Activated T-helper 1 cell treated with anti-CD3 and anti-CD28 coated beads, Interleukin-12 subunit alpha, Interleukin-12 subunit beta, Interleukin-2, Interleukin-4 antibody, amounts not matched to agents 30 ng/mL and 10 ng/mL and 1 ng/mL, durations not matched to agents 14 hours and 24 hours and 36 hours (primary cell): ENCODE results near the gene PDCD4. TPM values are rescaled to one million over a fixed set of nuclear protein-coding genes. Genes with fewer than 3 reads are reported as not detected.

Experiments used
- DNase-seq: peaks from one replicate; pipeline ENCODE4 v3.0.0; 2021; ENCODE audit warnings: low spot score
- H3K27ac Mint-ChIP-seq: one replicate; pipeline ENCODE4 v1.8.0; 2021; ENCODE audit warnings: mild to moderate bottlenecking, mixed read lengths
- H3K27me3 Mint-ChIP-seq: one replicate; pipeline ENCODE4 v1.8.0; 2022; ENCODE audit warnings: mild to moderate bottlenecking, moderate library complexity, mixed read lengths; ENCODE audit not compliant: insufficient read depth
- H3K36me3 Mint-ChIP-seq: one replicate; pipeline ENCODE4 v1.8.0; 2021; ENCODE audit warnings: low read depth, mixed read lengths
- H3K4me1 Mint-ChIP-seq: one replicate; pipeline ENCODE4 v1.8.0; 2021; ENCODE audit warnings: low read depth, mixed read lengths
- H3K4me3 Mint-ChIP-seq: one replicate; pipeline ENCODE4 v1.8.0; 2021; ENCODE audit warnings: mild to moderate bottlenecking, moderate library complexity, mixed read lengths
- H3K9me3 Mint-ChIP-seq: one replicate; pipeline ENCODE4 v1.8.0; 2021; ENCODE audit warnings: mixed read lengths
- intact Hi-C: fragments of 100-400 bp; cut with micrococcal nuclease; formaldehyde crosslinking; loops from one replicate; pipeline ENCODE4 v1.15.1; 2024
- total RNA-seq: library from RNA; stranded (reverse); gene quantifications from 2 replicates; pipeline ENCODE4 v1.2.3, GENCODE V29; 2022

PDCD4 gene
- total RNA-seq, 1 donor from 2014 or later, result 46.1 TPM

DNA sequence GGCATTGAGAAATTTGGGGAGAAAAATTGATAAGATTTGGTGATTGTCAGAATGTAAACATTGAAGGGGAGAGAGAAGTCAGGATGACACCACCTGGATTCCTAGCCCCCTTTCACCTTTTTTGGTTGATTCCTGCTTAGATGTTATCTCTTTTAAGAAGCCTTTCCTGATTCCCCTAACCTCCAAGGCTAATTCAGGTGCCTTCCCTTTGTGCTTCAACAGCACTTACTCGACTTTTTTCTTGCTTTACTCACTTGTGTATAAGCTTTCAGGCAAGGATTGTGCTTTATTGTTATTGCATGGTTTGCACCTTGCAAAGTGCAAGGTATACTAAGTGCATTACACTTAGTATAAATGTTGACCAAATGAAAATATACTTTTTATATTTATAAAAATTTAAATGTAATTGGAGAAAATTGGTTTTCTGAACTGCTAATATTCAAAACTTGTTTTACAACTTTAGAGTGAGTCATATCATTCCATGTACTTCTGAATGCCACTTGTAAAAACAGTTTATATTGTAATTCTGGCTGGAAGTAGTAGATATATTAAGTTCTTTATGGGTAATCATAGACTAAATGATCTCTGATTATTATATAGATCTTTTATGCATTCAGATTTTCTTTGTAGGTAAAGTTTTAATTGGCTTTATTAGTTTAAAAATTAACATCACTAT, 60.9 kb downstream of the PDCD4 start:
- H3K27ac Mint-ChIP-seq, result no peak overlapping the region
- intact Hi-C loops, result no loop called here
- no peaks in the 10 kb centered on the region for H3K9me3 Mint-ChIP-seq

DNA sequence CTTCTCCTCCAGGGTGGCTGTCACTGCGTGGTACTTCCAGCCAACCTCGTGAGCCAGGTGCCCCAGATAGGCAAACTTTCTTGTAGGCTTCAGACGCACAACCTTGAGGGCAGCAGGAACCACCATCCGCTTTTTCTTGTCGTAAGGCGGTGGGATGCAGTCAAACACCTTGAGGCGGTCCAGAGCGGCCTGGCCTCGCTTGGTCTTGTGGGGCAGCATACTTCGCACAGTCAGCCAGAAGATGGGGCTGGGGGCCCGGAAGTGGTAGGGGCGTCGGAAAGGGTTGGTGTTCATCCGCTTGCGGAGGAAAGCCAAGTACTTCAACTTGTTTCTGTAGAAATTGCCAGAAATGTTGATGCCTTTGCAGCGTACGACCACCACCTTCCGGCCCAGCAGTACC, 65.0 kb downstream of the PDCD4 start:
- Mint-ChIP-seq H3K27ac (no peak overlapping the region), H3K27me3 (no peaks in the 10 kb centered on the region), H3K36me3 (peaks cover 13% of the 10 kb centered on the region), H3K4me3 (no peak overlapping the region), H3K4me1 (peaks cover 6% of the 10 kb centered on the region), H3K9me3 (no peaks in the 10 kb centered on the region)
- DNase-seq, result no peak
- intact Hi-C loops, result no loop called here

More for the DNA sequence above, 60.9 kb downstream of the PDCD4 start:
- H3K4me1 Mint-ChIP-seq, result peaks cover 7% of the 10 kb centered on the region
- no peak for DNase-seq
- no peak overlapping the region for H3K4me3 Mint-ChIP-seq
- H3K36me3 Mint-ChIP-seq, result peaks cover 7% of the 10 kb centered on the region
- no peaks in the 10 kb centered on the region for H3K27me3 Mint-ChIP-seq

DNA sequence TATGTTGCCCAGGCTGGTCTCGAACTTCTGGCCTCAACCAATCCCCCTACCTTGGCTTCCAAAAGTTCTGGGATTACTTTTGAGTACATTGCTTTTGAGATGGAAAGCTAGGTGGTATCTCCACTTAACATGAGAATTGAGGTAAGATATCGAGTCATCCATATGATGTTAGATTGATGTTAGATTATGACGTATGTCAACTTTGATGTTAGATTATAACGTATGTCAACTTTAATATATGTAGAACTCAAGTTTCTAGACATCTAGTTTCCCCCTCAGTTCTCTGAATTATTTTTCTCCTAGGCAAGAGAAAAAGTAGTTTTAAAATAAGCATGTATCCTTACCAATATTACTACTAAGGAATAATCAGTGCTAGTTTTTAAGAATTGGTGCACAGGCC, 67.7 kb downstream of the PDCD4 start:
- Mint-ChIP-seq H3K9me3 (peaks cover 10% of the 10 kb centered on the region), H3K4me3 (no peak overlapping the region), H3K27ac (no peak overlapping the region), H3K36me3 (peaks cover 30% of the 10 kb centered on the region), H3K27me3 (no peaks in the 10 kb centered on the region), H3K4me1 (peaks cover 22% of the 10 kb centered on the region)
- intact Hi-C loops, result no loop called here
- DNase-seq, result no peak

DNA sequence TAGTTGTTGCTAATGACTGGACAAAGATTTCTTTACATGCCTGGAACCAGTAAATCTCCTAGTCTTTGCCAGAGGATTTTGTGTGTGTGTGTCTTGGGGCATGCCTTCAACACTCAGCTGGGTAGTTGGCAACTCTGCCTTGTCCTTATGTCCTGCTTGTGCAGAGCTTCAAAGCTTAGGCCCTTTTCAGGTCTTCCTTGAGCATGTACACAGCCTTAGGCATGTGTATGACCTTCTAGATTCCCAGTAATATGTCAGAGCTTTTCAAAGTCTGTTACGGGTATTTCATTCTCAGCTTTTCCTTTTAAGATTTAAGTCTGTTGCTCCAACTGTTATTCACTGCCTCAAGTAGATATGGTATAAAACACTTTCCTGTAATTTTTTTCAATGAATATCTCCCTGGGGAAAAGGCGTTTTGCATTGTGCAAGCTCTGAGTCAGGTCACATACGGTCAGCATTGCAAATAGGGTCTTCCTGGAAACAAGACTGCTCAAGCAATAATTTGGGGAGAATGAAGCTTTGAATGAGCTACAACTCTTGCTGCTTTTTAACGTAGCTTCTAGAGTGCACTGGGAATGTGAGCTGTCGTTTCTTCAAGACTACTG, 73.2 kb downstream of the PDCD4 start:
- Mint-ChIP-seq H3K9me3 (peaks cover 10% of the 10 kb centered on the region), H3K4me3 (no peak overlapping the region)
- intact Hi-C loops, result no loop called here

DNA sequence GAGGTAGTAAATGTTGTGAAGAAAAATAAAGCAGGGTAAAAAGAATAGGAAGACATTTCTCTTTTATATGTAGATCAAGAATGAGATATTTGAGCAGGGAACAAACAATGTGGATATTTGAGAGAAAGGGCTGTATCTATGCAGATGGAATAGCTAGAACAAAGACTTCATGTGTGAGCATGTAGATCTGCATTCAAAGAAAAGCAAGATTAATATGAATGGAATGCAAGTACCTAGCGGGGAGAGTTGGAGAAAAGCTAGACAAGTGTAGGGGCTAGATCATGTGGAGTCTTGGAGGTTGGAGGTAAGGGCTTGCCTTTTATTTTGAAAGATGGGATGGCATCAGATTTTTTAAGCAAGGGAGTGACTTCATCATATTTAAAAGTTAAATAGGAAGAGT, 74.8 kb downstream of the PDCD4 start:
- intact Hi-C loops, result no loop called here

More for the DNA sequence above, 73.2 kb downstream of the PDCD4 start:
- H3K4me1 Mint-ChIP-seq, result peaks cover 37% of the 10 kb centered on the region
- no peaks in the 10 kb centered on the region for H3K27me3 Mint-ChIP-seq
- H3K36me3 Mint-ChIP-seq, result peaks cover 36% of the 10 kb centered on the region
- no peak for DNase-seq
- H3K27ac Mint-ChIP-seq, result no peak overlapping the region

DNA sequence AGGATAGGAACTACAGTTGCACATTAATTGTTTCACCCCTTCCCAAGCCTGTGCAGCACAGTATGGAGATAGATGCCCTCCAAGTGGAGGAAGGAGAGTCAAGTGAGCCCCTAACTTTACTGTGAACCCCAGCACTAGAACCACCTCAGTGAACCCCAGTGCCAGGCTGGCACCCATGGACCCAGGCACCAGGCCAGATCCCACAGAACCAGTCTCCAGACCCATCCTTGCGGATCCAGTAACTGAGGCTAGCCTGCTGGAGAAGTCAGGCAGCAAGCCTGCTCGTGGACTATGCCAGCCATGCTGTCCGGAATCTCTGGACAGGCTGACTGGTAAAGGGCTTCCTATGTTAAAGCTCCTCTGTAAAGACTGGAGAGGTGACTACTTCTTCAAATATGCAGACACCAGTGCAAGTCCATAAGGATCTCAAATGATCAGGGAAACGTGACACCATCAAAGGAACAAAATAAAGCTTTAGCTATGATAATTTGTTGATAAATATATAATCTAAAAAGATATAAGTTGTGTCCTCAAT, 75.4 kb downstream of the PDCD4 start:
- Mint-ChIP-seq H3K4me1 (peaks cover 37% of the 10 kb centered on the region), H3K9me3 (peaks cover 10% of the 10 kb centered on the region), H3K4me3 (no peak overlapping the region), H3K27me3 (no peaks in the 10 kb centered on the region), H3K27ac (no peak overlapping the region), H3K36me3 (peaks cover 33% of the 10 kb centered on the region)
- DNase-seq, result no peak
- intact Hi-C loops, result no loop called here

More for the DNA sequence above, 74.8 kb downstream of the PDCD4 start:
- no peak overlapping the region for H3K4me3 Mint-ChIP-seq
- no peak for DNase-seq
- peaks cover 37% of the 10 kb centered on the region for H3K4me1 Mint-ChIP-seq
- H3K9me3 Mint-ChIP-seq, result peaks cover 10% of the 10 kb centered on the region
- peaks cover 33% of the 10 kb centered on the region for H3K36me3 Mint-ChIP-seq
- no peak overlapping the region for H3K27ac Mint-ChIP-seq
- H3K27me3 Mint-ChIP-seq, result no peaks in the 10 kb centered on the region

Other genes starting within 250 kb of the PDCD4 start
- not detected in 2 replicates for gene RBM20, start 227.6 kb upstream of the PDCD4 start, total RNA-seq
- gene BBIP1, start 47.3 kb downstream of the PDCD4 start, total RNA-seq, result 31.0 and 36.3 TPM in 2 replicates
- gene SHOC2, start 47.7 kb downstream of the PDCD4 start, total RNA-seq, result 44.2 and 50.7 TPM in 2 replicates
- not detected in 2 replicates for gene ADRA2A, start 205.1 kb downstream of the PDCD4 start, total RNA-seq